Left cardiac atrium (tissue), 4 donors: Measurements from ENCODE around the gene MOB2. TPM values are rescaled to one million over a fixed set of nuclear protein-coding genes. Genes with fewer than 3 reads are reported as not detected.

Source experiments
- ATAC-seq, 2 donors: fragments of 200-7000 bp; cut with Tn5 transposase; one replicate each; pipeline ENCODE4 v1.9.1; 2020; ENCODE audit warnings: mild to moderate bottlenecking in 2 of 2, moderate library complexity in 2 of 2
- DNase-seq: peaks from one replicate; pipeline ENCODE4 v3.0.0-alpha.2; 2020
- intact Hi-C, 2 donors: fragments of 100-400 bp; cut with DNase I; formaldehyde crosslinking; loops; one replicate each; pipeline versions ENCODE4 v1.14.1 to v1.15.1; 2022 to 2023
- total RNA-seq, 2 donors: library from RNA; stranded (reverse); fragmentation: NEBNext Ultra II Directional; extraction: Animal tissue kit (Norgen Biotek cat#: 25700); gene quantifications; one replicate each; pipeline ENCODE4 v1.2.1, GENCODE V29; 2021
- donor health status: DM: no; HTN: yes; CAD: no.
- donor health status: DM: no; HTN: yes; CAD: no; lungs with severe emphysema.
- donor health status: DM: yes; HTN: yes; CAD: no.
- donor health status: Dilated cardiomyopathy.

MOB2 gene
- total RNA-seq, 2 donors from 2014 or later = 36.6 to 44.0 TPM

DNA sequence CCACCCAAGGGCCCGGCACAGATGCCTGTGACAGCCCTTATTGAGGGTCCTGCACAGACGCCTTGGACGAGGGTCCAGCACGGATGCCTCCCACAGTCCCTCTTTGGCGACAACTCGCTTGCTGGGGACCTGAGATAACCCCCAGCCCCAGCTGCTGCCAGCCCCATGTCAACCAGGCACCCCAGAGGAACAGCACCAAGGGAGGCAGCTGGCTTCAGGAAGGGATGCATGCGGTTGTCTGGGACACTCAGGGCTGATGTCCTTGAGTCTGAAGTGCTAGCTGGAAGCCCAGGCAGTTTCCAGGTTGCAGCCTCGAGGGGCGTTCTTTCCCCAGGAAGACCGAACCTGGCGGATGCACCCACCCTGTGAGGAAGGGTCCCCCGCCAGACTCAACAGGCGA is 33.8 kb downstream of the MOB2 start:
- intact Hi-C loops = loop anchor here in 1 of 2 donors (10.0 kb wide), 1 partner anchor 62 kb away; no protein-coding TSS in a partner anchor
- no peak for DNase-seq
- ATAC-seq = no peak

DNA sequence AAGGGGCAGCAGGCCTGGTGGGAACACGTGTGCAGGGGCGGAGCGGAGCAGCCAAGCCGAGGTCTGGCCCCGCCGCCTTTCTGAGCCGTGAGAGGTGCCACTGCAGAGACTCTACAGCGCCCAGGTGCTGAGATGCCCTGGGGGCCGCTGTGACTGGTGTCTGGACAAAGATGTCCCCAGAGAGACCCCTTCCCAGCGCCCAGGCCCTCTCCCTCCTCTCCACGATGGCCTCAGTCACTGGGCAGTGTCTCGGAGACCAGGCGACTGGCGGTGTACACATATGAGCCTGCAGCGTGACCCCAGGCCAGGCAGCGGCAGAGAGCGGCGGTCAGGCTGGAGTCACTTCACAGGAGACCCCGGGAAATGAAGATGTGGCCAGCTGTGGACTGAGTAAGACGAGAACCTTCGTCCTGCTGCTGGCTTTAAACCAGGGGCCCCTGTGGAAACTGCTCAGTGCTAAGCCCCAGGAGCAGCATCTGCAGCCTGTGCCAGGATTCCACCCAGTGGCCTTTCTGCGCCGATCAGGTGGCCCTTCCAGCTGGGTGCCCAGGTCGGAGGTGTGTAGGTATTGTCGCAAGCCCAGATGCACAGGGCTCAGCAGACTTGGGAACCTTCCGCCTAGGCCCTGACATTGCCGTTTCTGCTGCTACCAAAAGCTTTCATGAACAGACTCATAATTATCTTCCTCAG is 34.7 kb downstream of the MOB2 start:
- ATAC-seq = no peak
- intact Hi-C loops = loop anchor here in 1 of 2 donors (10.0 kb wide), 1 partner anchor 63 kb away; no protein-coding TSS in a partner anchor
- DNase-seq = no peak

DNA sequence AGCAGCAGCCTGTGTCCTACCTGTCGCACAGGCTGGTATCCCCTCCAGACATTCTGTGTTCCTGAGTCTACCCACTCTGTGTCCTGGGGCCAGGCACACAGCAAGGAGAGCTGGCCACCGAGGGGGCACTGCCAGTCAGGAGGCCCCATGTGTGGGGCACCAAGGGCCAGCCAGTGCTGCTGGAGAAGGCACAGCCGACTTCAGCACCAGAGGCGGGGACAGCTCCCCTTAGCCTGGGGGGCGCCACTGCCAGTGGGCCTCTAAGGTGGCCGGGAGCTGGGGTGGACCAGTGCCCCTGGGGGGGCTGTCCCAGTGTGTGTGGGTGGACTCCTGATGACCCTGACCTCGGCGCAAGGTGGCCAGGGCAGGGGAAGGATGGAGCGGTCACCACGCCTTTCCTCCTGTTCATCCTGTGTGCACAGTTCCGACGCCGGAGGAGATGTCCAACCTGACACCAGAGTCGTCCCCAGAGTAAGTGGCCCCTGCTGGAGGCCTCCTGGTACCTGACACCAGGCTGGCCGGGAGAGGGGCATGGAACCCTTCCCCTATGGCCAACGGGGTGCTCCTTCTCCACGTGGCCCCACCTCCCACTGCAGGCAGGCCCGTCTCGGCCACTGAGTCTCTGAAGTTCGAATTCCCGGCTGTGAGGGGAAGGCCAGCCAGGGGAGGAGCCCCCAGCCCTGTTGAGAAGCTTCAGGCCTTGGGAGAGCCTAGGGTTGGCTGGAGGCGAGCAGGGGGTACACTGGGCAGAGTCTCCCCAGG is 35.4 kb downstream of the MOB2 start:
- intact Hi-C loops = loop anchor here in 1 of 2 donors (10.0 kb wide), 1 partner anchor 64 kb away; no protein-coding TSS in a partner anchor
- DNase-seq (no peak), ATAC-seq (no peak)

DNA sequence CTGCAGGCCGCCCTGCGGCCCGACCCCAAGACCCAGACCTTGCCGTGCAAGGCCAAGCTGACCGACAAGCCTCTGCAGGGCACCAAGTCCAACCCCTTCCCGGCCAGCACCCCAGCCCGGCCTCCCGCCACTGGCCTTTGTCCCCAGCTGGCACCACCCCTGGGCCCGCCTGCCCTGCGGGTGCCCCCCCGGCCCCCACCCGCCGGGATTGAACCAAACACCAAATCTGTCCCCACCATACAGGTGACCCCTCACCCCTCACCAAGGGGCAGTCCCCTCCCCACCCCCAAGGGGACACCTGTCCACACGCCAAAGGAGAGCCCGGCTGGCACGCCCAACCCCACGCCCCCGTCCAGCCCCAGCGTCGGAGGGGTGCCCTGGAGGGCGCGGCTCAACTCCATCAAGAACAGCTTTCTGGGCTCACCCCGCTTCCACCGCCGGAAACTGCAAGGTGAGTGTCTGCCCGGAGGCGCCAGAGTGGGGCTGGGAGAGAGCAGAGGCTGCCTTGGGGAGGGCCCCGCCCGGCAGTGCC is 36.2 kb downstream of the MOB2 start:
- DNase-seq = no peak
- ATAC-seq = no peak
- intact Hi-C loops = loop anchor here in 1 of 2 donors (10.0 kb wide), 1 partner anchor 64 kb away; no protein-coding TSS in a partner anchor

DNA sequence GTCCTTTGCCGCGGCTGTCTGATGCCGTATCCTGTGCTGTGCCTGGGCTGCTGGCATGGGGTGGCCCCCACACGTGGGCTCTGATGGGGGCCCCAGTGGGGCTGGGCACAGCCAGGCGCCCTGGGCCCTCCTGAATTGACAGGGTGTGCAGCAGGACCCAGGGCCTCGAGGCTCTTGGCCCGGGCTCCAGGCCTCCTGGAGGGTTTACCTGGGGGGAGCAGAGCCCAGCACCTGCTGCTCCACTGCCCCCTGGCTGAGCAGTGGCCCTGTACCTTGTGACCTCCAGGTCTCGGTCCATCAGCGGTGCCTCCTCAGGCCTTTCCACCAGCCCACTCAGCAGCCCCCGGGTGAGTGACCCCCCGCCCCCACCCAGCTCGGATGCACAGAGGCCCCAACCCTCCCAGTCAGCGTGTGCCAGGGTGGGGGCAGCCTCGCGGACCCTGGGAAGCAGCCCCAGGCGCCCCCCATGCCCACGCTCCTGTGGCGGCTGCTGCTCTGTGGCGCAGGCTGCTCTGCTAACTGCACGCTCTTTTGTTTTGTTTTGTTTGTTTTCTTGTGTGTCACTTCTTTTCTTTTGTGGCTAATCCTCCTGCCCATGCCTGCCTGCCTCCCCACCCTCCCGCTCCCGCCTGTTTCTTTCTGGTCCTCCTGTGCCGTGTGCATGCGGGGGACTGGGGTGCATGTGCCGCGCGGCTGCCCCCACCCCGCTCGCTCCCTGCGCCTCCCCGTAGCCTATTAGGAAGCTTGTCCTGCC is 36.9 kb downstream of the MOB2 start:
- ATAC-seq (no peak), DNase-seq (no peak)
- intact Hi-C loops = loop anchor here in 1 of 2 donors (10.0 kb wide), 1 partner anchor 65 kb away; no protein-coding TSS in a partner anchor

DNA sequence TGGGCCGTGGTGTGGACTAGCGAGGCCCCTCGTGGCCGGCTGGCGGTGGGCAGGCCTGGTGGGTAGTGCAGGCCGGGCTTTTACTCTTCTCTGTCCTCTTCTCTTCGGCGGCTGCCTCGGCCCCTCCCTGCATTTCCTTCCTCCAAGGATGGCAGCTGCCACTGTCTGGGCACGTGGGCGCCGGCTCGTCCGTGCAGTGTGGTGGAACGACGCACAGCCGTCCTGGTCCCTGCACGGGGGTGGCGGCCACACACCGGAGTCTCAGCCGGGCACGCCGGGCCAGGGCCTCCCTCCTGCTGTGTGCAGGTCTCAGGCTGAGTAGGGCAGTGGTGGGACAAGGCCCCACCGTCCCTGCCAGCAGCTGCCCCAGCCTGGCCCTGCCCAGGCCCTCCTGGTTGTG is 37.7 kb downstream of the MOB2 start:
- DNase-seq (no peak), ATAC-seq (no peak)
- intact Hi-C loops = no loop called here

DNA sequence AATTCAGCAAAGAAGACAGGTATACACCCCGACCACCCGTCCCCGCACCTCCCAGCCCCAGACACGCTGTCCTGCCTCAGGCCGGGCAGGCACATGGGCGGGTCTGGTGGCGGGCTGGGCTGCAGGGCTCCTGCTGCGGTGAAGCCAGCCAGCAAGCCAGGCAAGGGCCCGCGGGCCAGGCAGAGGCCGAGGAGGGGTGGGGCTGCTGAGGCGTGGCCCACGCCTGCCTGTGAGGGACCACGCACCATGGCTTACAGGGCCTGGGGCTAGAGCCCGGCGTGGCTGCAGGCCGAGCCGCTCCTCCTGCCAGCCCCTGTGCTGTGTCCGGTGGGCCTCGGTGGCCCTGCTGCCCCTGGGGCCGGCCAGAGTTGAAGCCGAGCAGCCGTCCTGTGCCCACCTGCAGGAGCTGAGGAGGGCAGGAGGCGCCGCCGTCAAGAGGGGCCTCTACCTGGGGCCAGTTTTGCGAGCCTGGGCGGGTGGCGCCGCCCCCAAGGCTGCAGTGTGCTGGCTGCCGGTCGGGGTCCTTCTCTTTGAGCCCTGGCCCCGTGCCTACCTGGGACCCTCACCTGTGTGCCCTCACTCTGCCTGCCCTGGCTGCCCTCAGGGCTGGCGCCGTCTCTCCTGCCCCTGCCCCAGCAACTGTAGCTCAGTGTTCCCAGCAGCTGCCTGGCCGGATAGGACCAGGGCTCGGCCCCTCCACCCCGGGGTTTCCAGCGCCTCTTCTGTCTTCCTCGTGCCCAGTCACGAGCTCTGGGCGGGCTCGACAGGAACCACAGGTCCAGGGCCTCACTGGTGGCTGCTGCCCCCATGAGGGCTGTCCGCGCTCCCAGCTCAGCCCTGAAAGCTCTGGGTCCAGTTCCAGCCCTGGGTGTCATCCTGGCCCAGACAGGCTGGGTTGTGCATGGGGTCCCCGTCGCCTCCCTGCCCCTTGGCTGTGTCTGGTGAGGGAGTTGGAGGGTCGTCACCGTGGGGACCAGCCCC is 38.4 kb downstream of the MOB2 start:
- intact Hi-C loops = no loop called here
- no peak for DNase-seq
- ATAC-seq = no peak

DNA sequence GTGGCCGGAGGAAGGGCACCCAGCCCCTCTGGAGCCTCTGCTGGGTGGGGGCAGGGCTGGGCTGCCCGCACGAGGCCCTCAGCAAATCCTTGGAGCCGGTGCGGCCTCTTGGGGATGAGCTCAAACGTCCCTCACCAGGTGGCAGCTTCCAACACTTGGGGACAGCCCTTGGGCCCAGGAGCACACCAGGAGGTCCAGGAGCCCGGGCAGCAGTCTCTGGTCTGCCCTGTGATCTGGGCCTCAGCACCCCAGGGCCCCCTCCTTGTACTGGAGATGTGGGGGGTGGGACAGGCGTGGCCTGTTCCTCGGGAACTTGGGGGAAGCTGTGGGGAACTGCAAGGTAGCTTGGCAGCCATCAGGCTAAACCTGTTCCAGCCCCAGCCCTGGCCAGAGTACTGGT is 40.0 kb downstream of the MOB2 start:
- intact Hi-C loops = no loop called here
- DNase-seq = no peak

DNA sequence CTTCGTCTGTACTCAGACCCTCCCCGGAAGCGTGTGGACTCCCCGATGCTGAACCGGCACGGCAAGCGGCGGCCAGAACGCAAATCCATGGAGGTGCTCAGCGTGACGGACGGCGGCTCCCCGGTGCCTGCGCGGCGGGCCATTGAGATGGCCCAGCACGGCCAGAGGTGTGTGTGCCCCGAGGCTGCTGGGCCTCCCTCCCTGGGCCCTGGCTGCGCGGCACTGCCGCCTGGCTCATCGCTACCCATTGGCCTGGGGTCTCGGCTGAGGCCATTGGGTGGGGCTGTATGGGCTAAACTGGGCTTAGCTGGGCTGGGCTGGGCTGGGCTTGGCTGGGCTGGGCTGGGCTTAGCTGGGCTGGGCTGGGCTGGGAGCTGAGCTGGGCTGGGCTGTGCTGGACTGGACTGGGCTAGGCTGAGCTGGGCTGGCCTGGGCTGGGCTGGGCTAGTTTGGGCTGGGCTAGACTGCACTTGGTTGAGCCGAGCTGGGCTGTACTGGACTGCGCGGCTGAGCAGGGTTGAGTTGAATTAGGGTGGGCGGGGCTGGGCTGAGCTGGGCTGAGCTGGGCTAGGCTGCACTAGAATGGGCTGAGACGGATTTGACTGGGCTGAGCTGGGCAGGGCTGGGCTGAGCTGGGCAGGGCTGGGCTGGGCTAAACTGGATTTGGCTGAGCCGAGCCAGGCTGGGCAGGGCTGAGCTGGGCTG is 40.7 kb downstream of the MOB2 start:
- DNase-seq (no peak), ATAC-seq (no peak)
- intact Hi-C loops = no loop called here

More for the DNA sequence above, 40.0 kb downstream of the MOB2 start:
- no peak for ATAC-seq

DNA sequence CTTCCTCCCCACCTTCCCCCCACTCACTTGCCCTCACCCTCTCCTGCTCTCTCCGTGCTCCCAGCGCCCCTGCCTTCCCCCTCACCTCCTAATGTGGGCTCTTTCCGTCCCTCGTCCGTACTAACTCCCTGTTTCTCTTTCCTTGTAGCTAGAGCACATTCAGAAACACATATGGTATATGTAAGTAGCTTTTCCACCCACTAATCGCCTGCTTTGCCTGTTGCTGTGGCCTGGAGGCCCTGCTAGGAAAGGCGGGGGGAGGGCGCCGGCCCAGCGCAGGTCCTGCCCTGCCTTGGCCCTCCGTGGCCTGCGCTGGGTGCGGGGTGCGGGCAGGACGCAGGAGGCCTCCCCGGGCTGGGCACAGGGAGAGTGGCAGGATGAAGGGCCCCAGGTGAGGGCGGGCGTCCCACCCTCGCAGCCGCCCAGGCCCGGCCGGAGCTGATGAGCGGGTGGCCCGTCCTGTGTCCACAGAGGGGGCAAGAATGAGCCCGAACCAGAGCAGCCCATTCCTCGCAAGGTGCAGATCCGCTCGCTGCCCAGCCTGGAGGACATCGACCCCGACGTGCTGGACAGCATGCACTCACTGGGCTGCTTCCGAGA is 41.7 kb downstream of the MOB2 start:
- intact Hi-C loops = no loop called here
- ATAC-seq = no peak
- no peak for DNase-seq

DNA sequence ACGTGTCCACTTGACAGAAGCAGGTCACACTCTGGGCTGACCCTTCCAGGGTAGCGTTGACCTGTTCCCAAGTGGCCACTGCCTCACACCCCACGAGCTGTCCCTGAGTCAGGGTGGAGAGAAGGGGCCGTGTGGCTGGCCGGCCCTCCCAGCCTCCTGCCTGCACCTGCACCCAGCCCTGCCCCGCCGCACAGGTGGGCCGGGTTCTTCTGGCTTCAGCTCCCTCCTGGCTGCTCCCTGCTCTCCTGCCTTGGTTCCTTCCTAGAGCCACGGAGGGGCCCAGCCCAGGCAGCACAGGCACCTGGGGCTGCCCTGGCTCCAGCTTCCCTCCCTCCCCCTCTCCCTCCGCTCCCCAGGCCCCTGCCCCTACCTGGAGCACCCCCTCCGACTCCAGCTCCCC is 42.3 kb downstream of the MOB2 start:
- no peak for ATAC-seq
- intact Hi-C loops = no loop called here
- no peak for DNase-seq

DNA sequence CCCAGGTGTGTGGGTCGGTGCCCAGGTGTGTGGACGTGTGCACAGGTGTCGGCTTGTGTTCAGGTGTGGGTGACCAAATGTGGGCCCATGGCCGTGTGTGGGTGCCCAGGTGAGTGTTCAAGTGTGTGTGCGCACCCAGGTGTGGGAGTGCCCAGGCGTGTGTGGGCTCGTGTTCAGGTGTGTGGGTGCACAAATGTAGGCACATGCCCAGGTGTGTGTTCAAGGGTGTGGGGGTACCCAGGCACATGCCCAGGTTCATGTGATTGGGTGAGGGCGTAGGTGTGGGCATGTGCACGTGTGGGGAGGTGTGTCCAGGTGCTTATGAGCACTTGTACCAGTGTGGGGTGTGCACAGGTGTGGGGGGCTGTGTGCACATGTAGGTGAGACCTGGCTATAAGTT is 42.8 kb downstream of the MOB2 start:
- intact Hi-C loops = no loop called here
- ATAC-seq (no peak), DNase-seq (no peak)

DNA sequence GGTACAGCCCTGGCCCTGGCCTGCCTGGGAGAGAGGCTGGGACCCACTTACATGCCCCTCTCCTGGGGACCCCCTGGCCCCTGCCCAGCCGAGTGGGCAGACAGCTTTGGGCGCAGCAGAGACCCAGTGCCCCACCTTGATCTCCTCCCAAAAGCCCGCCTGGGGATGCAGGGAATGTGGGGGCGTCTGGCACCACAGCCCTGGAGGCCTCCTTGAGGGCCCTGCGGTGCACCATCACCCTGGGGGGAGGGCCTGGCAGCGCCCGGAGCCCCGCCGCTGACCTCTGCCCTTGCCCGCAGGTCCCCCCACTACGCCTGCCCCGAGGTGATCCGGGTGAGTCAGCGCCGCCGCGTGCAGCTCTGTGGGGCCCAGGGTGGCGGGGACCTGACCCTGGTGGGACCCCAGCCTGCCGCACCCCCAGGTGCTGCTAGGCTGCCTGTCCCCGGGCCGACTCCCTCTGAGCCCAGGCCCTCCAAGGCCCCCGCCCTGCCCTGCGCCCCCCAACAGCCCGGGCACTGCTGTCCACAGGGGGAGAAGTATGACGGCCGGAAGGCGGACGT is 43.7 kb downstream of the MOB2 start:
- intact Hi-C loops = no loop called here
- DNase-seq = no peak
- no peak for ATAC-seq

DNA sequence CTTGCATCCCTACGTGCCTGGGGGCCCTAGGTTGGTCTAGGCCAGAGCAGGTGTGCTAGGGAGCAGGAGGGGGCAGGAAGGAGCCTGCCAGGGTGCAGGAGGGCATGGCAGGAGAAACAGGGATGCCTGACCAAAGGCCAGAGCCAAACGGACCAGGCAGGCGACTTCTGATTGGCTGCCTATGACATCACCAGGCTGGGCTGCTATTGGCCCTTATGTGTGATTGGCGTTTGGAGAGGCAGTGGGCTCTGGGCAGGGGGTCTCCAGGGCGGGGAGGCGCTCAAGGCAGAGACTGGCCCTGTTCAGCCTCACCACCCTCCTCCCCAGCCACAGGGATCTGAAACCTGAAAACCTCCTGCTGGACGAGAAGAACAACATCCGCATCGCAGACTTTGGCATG is 44.4 kb downstream of the MOB2 start:
- ATAC-seq = no peak
- intact Hi-C loops = no loop called here

DNA sequence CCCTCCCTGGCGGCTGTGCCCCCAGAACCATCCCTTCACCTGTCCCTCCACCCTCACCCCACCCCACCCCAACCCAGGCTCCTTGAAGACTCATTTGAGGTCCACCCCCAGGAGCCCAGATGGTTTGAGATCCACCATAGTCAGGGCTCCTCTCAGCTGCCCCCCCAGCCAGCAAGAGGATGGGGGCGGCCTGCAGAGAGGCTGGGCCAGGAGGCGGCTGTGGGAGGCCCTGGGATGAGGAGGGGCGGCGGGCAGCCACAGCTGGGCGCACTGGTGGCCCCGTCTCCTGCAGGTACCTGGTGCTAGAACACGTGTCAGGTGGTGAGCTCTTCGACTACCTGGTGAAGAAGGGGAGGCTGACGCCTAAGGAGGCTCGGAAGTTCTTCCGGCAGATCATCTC is 46.1 kb downstream of the MOB2 start:
- intact Hi-C loops = no loop called here
- DNase-seq (no peak), ATAC-seq (no peak)

More for the DNA sequence above, 44.4 kb downstream of the MOB2 start:
- no peak for DNase-seq

DNA sequence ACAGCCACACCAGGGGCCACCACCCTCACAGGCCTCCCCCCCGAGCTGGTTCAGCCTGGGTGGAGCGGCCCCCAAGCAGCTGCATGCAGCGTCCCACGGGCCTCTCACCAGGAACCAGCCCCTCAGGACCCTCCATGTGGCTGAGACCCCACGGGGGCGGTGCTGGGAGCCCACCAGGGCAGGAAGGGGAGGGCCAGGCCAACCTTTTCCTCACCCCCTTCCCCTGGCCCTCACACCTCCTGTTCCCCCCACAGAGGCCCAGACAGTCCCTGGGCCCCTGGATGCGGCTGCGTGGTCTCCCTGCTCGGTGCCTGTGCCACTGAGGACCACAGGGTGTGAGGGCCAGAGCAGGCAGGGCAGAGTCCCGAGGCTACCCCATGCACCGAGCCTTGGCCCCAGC is 46.5 kb downstream of the MOB2 start:
- ATAC-seq (no peak), DNase-seq (no peak)
- intact Hi-C loops = no loop called here

DNA sequence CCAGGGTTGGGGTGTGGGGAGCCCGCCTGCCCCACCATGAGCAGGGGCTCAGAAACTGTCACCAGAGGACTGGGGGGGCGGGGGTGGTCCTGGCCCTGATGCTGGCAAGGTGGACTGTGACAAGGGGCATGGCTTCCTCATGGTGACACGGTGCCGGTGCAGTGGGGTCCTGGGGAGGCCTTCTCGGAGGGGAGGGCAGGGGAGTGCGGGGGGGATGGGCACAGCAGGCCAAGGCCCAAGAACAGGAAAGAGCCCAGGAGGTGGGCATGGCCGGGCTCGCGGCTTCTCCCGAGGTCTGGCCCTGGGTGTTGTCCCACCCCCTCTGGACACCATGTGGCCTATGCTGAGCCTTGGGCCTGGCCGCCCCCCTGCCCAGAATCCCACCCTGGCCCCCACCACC is 47.2 kb downstream of the MOB2 start:
- DNase-seq (no peak), ATAC-seq (no peak)
- intact Hi-C loops = no loop called here
